Measurements from ENCODE around the gene CCDC85C.

CCDC85C gene

DNA sequence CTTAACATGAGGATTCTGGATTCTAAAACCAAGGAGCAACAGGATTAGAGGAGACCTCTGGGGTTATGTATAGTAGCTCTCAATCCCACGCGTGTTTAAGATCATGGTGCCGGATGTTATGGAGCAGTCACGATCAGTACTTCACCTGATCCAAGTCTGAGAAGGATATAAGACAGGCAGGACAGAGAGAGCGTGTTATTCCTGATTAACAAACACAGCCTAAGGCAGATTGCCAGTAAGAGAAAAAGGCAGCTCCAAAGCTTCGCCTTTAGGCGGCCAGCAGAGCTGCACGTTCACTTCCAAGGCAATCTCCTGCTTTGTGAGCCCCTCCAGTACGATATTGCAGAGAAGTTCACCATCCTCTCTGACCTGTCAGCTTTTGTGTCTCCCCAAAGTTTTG is 128.8 kb downstream of the CCDC85C start:
- no peak overlapping the region for H3K4me3 ChIP-seq (ENCODE audit: low read length)
- no peak for DNase-seq (ENCODE audit: low read depth)
- TF ChIP-seq, protein P1, sequence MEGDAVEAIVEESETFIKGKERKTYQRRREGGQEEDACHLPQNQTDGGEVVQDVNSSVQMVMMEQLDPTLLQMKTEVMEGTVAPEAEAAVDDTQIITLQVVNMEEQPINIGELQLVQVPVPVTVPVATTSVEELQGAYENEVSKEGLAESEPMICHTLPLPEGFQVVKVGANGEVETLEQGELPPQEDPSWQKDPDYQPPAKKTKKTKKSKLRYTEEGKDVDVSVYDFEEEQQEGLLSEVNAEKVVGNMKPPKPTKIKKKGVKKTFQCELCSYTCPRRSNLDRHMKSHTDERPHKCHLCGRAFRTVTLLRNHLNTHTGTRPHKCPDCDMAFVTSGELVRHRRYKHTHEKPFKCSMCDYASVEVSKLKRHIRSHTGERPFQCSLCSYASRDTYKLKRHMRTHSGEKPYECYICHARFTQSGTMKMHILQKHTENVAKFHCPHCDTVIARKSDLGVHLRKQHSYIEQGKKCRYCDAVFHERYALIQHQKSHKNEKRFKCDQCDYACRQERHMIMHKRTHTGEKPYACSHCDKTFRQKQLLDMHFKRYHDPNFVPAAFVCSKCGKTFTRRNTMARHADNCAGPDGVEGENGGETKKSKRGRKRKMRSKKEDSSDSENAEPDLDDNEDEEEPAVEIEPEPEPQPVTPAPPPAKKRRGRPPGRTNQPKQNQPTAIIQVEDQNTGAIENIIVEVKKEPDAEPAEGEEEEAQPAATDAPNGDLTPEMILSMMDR (conservative IDR thresholded peaks at IDR 0.05; ENCODE audit: low read depth, low read length), result peak; percentile 29

DNA sequence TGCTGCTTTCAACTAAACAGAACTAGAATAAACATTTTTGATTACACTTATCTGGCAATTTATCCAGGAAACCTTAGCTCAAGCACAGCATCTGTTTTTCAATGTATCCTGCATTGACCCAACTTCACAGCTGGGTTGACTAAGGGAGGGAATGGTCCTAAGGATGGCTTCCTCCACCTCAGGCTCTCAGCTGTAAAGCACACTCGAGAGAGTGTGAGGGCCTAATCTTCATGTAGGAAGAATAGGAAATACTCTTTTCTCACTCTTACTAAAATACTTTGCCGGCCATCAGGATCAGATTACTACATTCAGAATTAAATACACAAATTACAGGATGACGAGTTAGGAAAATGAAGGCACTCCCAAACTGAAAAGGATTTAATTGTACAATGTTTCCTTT is 130.5 kb downstream of the CCDC85C start:
- H3K4me3 ChIP-seq (ENCODE audit: low read length), result no peak overlapping the region
- DNase-seq (ENCODE audit: low read depth), result no peak
- TF ChIP-seq, protein P1 (conservative IDR thresholded peaks at IDR 0.05; ENCODE audit: low read depth, low read length), result no peak

DNA sequence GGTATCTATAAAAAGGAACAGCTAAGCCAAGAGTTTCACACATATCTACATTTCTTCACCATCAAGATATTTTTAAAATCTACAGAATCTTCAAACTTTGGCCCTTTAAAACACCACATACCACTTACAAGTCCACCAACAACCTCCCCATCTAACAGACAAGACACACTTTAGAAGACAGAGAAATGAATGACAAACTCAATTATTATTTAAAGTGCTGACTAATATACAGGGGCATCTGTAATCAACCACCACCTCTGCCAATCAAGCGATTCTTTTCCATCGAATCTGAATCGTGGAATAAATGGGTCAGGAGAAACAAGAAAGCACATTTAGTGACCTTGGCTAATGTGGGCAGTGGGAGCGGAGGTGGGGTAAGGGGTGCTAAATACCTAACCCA is 131.1 kb downstream of the CCDC85C start:
- TF ChIP-seq, protein P1 (conservative IDR thresholded peaks at IDR 0.05; ENCODE audit: low read depth, low read length), result no peak
- DNase-seq (ENCODE audit: low read depth), result no peak
- no peak overlapping the region for H3K4me3 ChIP-seq (ENCODE audit: low read length)

DNA sequence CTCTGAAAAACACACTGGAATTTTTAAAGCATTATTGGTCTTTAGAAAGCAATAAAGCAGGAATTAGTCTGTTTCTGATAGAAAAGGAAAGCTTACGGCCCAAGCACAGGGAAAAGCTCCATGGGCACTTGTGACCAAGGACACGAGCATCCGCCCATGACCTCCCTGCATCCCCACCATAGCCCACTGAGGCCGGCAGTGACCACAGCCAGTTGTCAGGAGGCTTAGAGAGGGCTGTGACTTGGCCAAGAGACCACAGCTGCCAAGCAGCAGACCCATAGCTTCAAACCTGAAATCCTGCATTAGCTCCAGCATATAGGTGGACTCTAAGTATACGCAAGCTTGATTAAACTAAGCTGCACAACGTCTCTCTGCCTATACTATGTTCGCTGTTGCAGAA is 132.3 kb downstream of the CCDC85C start:
- TF ChIP-seq, protein P1 (conservative IDR thresholded peaks at IDR 0.05; ENCODE audit: low read depth, low read length), result no peak
- no peak overlapping the region for H3K4me3 ChIP-seq (ENCODE audit: low read length)
- no peak for DNase-seq (ENCODE audit: low read depth)

DNA sequence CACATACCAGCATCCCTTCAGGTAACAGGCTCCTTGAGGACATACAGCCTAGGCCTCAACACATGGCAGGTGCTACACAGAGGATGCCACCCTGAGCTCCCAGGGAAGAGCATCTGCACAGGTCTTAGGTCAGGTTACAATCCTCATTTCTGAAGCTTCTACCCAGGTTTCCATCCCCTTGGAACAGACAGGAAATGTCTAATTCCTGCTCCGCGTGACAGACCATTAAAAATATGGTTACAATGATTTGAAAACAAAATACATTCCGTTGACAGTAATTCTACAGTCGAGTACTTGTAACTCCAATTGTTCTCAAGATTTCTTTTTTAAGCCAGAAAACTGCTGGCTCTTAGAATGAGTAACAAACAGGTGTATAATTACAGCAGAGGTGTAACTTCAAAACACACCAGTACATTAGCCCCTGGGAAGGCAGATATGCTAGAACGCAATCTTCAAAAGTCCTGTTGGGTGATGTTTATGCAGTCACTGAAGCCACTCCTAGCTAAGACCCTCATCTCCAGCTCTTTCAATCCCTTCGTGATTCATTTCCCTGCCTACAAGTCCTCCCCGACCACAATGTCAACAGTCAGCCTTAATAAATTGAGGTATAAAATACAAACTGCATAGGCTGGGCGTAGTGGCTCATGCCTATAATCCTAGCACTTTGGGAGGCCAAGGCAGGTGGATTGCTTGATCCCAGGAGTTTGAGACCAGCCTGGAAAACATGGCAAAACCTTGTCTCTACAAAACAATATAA is 135.0 kb downstream of the CCDC85C start:
- no peak for DNase-seq (ENCODE audit: low read depth)
- H3K4me3 ChIP-seq (ENCODE audit: low read length), result no peak overlapping the region
- TF ChIP-seq, protein P1 (conservative IDR thresholded peaks at IDR 0.05; ENCODE audit: low read depth, low read length), result no peak

DNA sequence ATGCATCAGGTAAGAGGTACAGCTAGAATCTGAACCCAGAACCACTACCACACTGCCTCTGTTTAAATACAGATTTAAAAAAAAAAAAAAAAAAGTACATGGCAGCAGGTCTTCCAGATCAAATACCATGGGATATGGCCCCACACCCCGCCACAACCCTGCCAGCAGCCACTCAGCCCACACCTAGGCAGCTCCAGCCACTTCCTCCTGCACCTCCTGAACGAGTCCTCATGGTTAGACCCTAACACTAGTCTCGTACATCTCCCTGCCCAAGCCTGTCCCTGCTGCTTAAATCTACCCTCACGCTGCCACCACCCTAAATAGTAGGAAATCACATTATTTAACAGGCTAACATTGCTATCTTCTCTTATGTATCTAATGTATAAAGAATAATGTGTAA is 135.9 kb downstream of the CCDC85C start:
- TF ChIP-seq, protein P1 (conservative IDR thresholded peaks at IDR 0.05; ENCODE audit: low read depth, low read length), result no peak
- H3K4me3 ChIP-seq (ENCODE audit: low read length), result no peak overlapping the region
- DNase-seq (ENCODE audit: low read depth), result no peak

DNA sequence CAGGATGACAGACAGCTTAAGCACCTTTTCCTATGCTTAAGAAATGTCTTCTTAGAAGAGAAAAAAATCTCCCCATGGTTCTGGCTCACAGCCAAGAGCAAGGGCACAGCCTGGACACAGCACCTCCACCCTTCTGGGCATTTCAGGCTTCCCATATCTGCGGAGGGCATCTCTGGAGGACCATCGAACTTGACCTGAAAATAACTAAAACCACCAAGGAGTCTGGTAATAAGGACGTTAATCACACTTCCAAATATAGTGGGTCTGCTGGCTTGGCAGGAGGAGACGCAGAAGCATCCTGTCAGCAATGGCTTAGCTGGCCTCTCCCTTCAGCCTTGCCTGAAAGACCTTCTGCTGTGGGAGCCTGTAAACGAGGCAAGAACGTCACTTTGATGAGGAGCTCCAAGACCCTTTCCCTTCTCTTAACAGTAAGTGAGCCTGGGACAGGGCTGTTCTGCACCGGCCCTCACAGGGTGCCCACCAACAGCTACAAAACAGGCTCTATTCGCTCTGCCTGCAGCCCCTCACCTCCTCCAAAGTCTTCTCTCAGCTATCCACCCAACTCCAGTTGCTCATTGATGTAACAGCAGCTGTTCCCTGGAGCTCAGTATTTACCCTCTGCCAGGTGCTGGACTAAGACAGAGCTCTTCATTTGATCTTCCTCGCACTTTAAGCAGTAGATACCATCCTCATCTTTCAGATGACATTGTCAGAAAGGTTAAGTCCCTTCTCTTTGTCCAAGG is 136.5 kb downstream of the CCDC85C start:
- TF ChIP-seq, protein P1 (conservative IDR thresholded peaks at IDR 0.05; ENCODE audit: low read depth, low read length), result no peak
- no peak for DNase-seq (ENCODE audit: low read depth)

More for the DNA sequence above, 136.5 kb downstream of the CCDC85C start:
- H3K4me3 ChIP-seq (ENCODE audit: low read length), result no peak overlapping the region
